ENCODE data around the gene NPC1. TPM values are rescaled to one million over a fixed set of nuclear protein-coding genes. Genes with fewer than 3 reads are reported as not detected.

The NPC1 gene
- total and polyA plus RNA-seq, 2 donors (not counting 1 experiment from before 2014, with no cell fraction given): 36.0 to 204 TPM

DNA sequence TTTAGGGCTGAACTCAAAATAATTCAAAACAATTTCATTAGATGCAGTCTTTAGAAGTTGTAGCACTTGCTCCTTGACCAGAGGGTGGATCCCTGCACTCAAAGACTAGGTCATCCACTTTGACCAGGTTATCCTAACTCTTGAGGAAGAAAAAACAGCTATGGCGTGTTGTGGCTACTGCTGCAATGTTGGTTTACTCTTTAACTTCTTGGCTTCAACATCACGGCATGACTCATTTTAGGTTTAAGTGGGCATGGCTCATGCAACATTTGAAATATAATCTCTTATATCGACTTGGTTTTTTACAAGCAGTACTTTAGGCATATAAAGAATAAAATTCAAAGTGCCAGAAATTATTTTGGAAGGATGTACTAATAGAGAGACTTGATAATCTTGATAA is 41.0 kb upstream of the NPC1 start:
- peak; percentile 87 to 91 for DNase-seq (ENCODE audit: low read depth in 2 of 2)
- no peaks in the 10 kb centered on the region for H3K36me3 ChIP-seq (ENCODE audit: control insufficient read depth, insufficient read depth, low read length)
- H3K9me3 ChIP-seq (ENCODE audit: control insufficient read depth, insufficient read depth, low read depth, low read length): no peaks in the 10 kb centered on the region
- no peak overlapping the region for H3K4me2 ChIP-seq (ENCODE audit: extremely low read depth, insufficient read depth, low read length)
- H3K79me2 ChIP-seq (ENCODE audit: control insufficient read depth, insufficient read depth, low read length): no peaks in the 10 kb centered on the region
- no peak overlapping the region for H3K4me3 ChIP-seq (replicated peaks in 1 of 4; ENCODE audit: control extremely low read depth in 1 of 4, insufficient read depth in 1 of 4, low read depth in 3 of 4, low read length in 4 of 4)
- peaks cover 3% of the 10 kb centered on the region for H3K4me1 ChIP-seq (ENCODE audit: control insufficient read depth, extremely low read depth, insufficient read depth, low read length)
- H3K27ac ChIP-seq (ENCODE audit: insufficient read depth, low read length): no peak overlapping the region
- no peak overlapping the region for H3K9ac ChIP-seq (ENCODE audit: insufficient read depth, low read length)
- no peak for TF ChIP-seq CTCF (conservative IDR thresholded peaks at IDR 0.05 in 1 of 2, IDR thresholded peaks at IDR 0.05 in 1 of 2; ENCODE audit: low read depth in 1 of 2, low read length in 2 of 2)
- TF ChIP-seq EZH2 (IDR thresholded peaks at IDR 0.05; ENCODE audit: low read length, missing control alignments): no peak
- no peaks in the 10 kb centered on the region for H4K20me1 ChIP-seq (ENCODE audit: control insufficient read depth, extremely low read depth, insufficient read depth, low read length)
- no peak overlapping the region for H2AFZ ChIP-seq (ENCODE audit: low read length)
- no peaks in the 10 kb centered on the region for H3K27me3 ChIP-seq (ENCODE audit: control insufficient read depth, insufficient read depth, low read length)

DNA sequence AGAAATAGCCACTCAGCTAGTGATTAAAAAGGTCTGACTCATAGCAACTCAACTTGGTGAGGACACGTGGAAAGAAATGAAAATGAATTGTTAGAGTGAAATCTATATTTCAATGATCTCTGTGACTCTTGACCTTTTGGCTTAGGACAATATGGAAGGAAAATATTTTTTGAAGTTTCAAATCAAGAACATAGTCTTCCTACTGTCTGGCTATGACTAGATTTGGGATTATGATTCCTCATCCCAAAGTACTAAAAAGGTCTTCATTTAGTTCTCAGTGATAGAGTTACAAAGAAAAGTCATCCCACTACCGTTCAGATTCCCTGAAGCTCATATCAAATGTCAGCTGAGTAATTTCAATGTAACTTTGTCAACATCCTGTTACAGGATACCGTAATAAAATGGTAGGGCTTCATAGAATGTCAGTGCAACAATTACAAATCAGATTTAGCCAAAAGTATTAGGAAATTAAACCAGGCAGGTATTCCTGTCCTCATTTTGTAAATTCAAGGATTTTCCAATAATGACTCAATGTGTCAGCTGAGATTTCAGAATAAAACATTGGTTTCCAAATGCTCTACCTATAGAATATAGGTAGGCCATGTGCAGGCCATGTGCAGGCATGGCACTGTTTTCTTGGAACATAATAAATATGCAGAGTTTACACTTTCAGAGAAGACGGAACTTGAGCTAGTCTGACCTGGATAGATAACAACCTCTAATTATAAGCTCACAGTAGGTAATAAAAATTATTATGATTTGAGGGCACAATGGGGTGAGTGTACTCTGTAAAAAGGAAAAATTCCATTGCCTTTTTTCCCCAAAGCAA is 40.4 kb upstream of the NPC1 start:
- Histone ChIP-seq H3K79me2 (ENCODE audit: control insufficient read depth, insufficient read depth, low read length) (no peaks in the 10 kb centered on the region), H3K4me2 (ENCODE audit: extremely low read depth, insufficient read depth, low read length) (no peak overlapping the region), H3K27me3 (ENCODE audit: control insufficient read depth, insufficient read depth, low read length) (no peaks in the 10 kb centered on the region), H3K4me3 (replicated peaks in 1 of 4; ENCODE audit: control extremely low read depth in 1 of 4, insufficient read depth in 1 of 4, low read depth in 3 of 4, low read length in 4 of 4) (no peak overlapping the region), H3K9ac (ENCODE audit: insufficient read depth, low read length) (no peak overlapping the region), H3K27ac (ENCODE audit: insufficient read depth, low read length) (no peak overlapping the region), H3K36me3 (ENCODE audit: control insufficient read depth, insufficient read depth, low read length) (no peaks in the 10 kb centered on the region), H4K20me1 (ENCODE audit: control insufficient read depth, extremely low read depth, insufficient read depth, low read length) (no peaks in the 10 kb centered on the region), H3K4me1 (ENCODE audit: control insufficient read depth, extremely low read depth, insufficient read depth, low read length) (peaks cover 3% of the 10 kb centered on the region), H2AFZ (ENCODE audit: low read length) (no peak overlapping the region), H3K9me3 (ENCODE audit: control insufficient read depth, insufficient read depth, low read depth, low read length) (no peaks in the 10 kb centered on the region)
- DNase-seq (ENCODE audit: low read depth in 2 of 2): peak; percentile 43 to 50
- TF ChIP-seq EZH2 (IDR thresholded peaks at IDR 0.05; ENCODE audit: low read length, missing control alignments) (no peak), CTCF (conservative IDR thresholded peaks at IDR 0.05 in 1 of 2, IDR thresholded peaks at IDR 0.05 in 1 of 2; ENCODE audit: low read depth in 1 of 2, low read length in 2 of 2) (no peak)

- no peak for DNase-seq (ENCODE audit: low read depth in 2 of 2)
- H3K4me2 ChIP-seq (ENCODE audit: extremely low read depth, insufficient read depth, low read length): no peak overlapping the region
- H4K20me1 ChIP-seq (ENCODE audit: control insufficient read depth, extremely low read depth, insufficient read depth, low read length): no peaks in the 10 kb centered on the region
- TF ChIP-seq CTCF (conservative IDR thresholded peaks at IDR 0.05 in 1 of 2, IDR thresholded peaks at IDR 0.05 in 1 of 2; ENCODE audit: low read depth in 1 of 2, low read length in 2 of 2) (no peak), EZH2 (IDR thresholded peaks at IDR 0.05; ENCODE audit: low read length, missing control alignments) (no peak)
- no peak overlapping the region for H3K9ac ChIP-seq (ENCODE audit: insufficient read depth, low read length)
- H3K36me3 ChIP-seq (ENCODE audit: control insufficient read depth, insufficient read depth, low read length): no peaks in the 10 kb centered on the region
- no peak overlapping the region for H2AFZ ChIP-seq (ENCODE audit: low read length)
- no peak overlapping the region for H3K4me3 ChIP-seq (replicated peaks in 1 of 4; ENCODE audit: control extremely low read depth in 1 of 4, insufficient read depth in 1 of 4, low read depth in 3 of 4, low read length in 4 of 4)
- peaks cover 4% of the 10 kb centered on the region for H3K27me3 ChIP-seq (ENCODE audit: control insufficient read depth, insufficient read depth, low read length)
- H3K4me1 ChIP-seq (ENCODE audit: control insufficient read depth, extremely low read depth, insufficient read depth, low read length): peaks cover 5% of the 10 kb centered on the region
- H3K27ac ChIP-seq (ENCODE audit: insufficient read depth, low read length): no peak overlapping the region
- no peaks in the 10 kb centered on the region for H3K79me2 ChIP-seq (ENCODE audit: control insufficient read depth, insufficient read depth, low read length)
- H3K9me3 ChIP-seq (ENCODE audit: control insufficient read depth, insufficient read depth, low read depth, low read length): no peaks in the 10 kb centered on the region
Observed at GRCh38 chr18:23623040-23623439, 36.7 kb upstream of the NPC1 start.

Measured in fibroblast of lung (primary cell).